ENCODE data around the gene CACNA2D3.

The CACNA2D3 gene

DNA sequence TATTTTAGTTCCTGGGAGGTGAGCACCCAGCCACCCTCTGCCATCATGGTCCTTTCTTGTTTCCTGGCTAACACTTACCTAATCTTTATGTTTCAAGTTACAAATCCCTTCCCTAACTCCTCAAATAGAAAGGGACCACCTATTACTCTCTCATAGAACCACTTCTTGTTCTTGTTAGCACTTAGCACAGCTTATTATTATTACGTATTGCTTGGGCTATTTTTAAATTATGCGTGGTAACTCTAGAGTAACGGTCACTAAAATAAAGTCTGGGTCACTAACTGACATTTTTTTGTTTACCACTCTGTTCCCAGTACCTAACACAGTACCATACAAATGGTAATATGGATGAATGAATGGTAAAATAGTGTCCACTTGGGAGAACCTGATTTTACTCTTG, 663.6 kb downstream of the CACNA2D3 start:
- TF ChIP-seq, protein P1, sequence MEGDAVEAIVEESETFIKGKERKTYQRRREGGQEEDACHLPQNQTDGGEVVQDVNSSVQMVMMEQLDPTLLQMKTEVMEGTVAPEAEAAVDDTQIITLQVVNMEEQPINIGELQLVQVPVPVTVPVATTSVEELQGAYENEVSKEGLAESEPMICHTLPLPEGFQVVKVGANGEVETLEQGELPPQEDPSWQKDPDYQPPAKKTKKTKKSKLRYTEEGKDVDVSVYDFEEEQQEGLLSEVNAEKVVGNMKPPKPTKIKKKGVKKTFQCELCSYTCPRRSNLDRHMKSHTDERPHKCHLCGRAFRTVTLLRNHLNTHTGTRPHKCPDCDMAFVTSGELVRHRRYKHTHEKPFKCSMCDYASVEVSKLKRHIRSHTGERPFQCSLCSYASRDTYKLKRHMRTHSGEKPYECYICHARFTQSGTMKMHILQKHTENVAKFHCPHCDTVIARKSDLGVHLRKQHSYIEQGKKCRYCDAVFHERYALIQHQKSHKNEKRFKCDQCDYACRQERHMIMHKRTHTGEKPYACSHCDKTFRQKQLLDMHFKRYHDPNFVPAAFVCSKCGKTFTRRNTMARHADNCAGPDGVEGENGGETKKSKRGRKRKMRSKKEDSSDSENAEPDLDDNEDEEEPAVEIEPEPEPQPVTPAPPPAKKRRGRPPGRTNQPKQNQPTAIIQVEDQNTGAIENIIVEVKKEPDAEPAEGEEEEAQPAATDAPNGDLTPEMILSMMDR (IDR thresholded peaks at IDR 0.05; ENCODE audit: extremely low read depth, missing control alignments) = no peak
- no peak for DNase-seq (ENCODE audit: low spot score)

DNA sequence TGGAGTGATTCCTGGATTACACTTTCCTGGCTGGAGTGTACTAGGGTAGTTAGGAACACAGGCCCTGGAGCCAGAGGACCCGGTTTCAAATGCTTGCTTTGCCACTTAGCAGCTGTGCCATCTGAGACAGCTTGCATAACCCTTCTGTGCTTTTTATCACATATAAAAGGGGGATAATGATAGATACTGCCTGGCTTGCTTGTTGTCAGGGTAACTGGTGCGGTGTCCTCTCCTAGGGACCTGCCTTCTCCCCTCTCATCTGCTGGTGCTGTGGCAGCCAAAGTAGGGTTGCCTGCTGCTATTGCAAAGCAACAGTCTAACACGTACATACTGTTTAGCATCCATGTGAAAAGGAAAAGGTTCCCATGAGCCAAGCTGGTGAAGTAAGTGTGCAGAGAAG, 667.7 kb downstream of the CACNA2D3 start:
- DNase-seq (ENCODE audit: low spot score) = no peak

DNA sequence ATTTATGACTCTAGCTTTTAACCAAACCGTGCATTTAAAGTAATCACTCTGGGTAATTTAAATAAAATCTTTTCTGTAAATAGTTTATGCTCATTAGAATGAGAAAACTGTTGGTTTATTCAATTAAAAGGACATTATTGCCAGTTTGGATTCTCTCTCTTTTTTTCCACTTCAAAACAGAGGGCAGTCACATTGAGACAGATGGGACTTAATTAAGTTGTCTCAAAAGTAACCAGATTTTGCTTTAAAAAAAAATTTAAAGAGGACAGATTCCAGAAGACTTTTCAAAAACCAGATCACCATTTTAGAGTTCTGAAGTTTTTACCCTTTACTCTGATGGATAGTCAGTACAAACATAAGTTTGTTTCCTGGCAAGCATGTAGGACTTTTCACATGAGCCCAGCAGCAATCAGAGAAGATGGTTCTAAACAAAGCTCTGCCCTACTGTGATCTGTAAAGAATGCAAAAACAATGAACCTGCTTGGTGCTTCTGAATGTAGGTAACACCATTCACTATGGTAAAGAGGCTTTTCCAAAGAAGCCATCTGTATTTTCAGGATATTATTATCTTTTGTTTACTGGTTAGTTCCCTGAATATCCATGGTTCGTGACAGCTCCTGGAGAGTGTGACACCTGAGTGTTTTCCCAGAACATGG, 669.3 kb downstream of the CACNA2D3 start:
- TF ChIP-seq, protein P1 (IDR thresholded peaks at IDR 0.05; ENCODE audit: extremely low read depth, missing control alignments) = no peak
- no peak for DNase-seq (ENCODE audit: low spot score)

More for the DNA sequence above, 667.7 kb downstream of the CACNA2D3 start:
- TF ChIP-seq, protein P1 (IDR thresholded peaks at IDR 0.05; ENCODE audit: extremely low read depth, missing control alignments) = no peak

GRCh38 chr3:54792584-54792983, 670.2 kb downstream of the CACNA2D3 start:
- DNase-seq (ENCODE audit: low spot score) = no peak
- TF ChIP-seq, protein P1 (IDR thresholded peaks at IDR 0.05; ENCODE audit: extremely low read depth, missing control alignments) = no peak

DNA sequence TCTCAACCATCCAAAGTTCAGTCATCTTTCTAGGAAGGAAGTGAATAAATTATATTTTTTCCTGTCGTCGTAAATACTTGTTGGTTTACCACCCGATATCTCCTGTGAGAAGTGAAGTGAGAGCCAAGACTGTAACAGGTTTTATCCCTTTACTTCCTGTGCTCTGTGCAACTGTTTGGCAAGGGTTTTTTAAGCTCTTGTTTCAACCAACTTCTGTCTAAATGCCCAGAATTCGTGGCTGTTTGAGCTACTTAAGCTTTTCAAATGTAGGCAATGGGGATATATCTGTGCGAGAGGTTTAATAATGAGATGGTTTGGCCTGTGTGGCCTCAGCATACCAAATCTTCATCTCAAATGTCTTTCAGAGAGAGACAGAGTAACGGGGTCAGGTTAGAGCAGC, 670.8 kb downstream of the CACNA2D3 start:
- DNase-seq (ENCODE audit: low spot score) = no peak
- TF ChIP-seq, protein P1 (IDR thresholded peaks at IDR 0.05; ENCODE audit: extremely low read depth, missing control alignments) = no peak

DNA sequence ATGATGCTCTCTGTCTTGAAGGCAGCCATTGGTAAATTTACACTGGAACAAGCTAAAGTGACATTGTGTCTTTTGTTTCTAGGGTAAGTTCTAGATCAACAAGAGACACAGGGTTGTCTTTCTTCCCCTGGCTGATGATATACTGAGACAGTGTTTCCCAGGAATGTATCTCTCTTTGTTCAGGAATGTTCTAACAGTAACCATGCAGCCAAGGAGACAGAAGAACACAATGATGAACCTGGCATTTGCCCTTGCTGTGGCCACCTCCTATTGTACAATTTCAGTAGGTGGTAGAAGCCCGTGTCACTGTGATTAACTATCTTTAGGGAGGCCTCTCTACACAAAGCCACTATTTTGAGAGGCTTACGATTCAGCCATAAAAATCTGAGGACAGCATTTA, 674.8 kb downstream of the CACNA2D3 start:
- TF ChIP-seq, protein P1 (IDR thresholded peaks at IDR 0.05; ENCODE audit: extremely low read depth, missing control alignments) = no peak
- no peak for DNase-seq (ENCODE audit: low spot score)

GRCh38 chr3:54800478-54800877, 678.1 kb downstream of the CACNA2D3 start:
- TF ChIP-seq, protein P1 (IDR thresholded peaks at IDR 0.05; ENCODE audit: extremely low read depth, missing control alignments) = no peak
- DNase-seq (ENCODE audit: low spot score) = no peak
